Astrocyte (in vitro differentiated cells and primary cell): Measurements from ENCODE around the gene BEST4.

Experiments
- EZH2 ChIP-seq: IDR thresholded peaks from 2 replicates; pipeline ENCODE4 v1.6.1; 2012; ENCODE audit warnings: mild to moderate bottlenecking, low read length, inconsistent platforms; ENCODE audit not compliant: insufficient read depth
- TF ChIP-seq, protein P1 (sequence below): IDR thresholded peaks from 2 replicates; pipeline ENCODE4 v1.5.1; 2011; ENCODE audit warnings: low read depth, mild to moderate bottlenecking, inconsistent platforms, low read length, moderate library complexity; ENCODE audit not compliant: insufficient read depth

DNA sequence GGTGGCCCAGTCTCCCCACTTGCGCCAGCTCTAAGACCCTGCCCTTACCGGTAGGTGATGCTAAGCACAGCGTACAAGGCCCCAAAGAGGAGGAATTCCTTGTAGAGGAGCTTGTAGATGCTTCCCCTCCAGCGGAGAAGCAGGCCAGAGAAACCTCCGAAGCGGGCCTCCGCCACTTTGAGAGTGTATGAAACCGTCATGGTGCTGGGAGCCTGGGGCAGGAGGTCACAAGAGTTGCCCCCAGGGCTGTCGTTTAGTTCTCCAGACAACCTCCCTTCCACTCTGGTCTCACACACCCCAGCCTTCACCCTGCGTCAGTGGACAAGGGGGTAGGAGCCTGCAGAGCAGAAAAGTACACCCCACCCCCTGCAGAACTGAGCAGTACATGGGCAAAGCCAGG lies 464 bp downstream of the BEST4 start:
- TF ChIP-seq, protein P1, sequence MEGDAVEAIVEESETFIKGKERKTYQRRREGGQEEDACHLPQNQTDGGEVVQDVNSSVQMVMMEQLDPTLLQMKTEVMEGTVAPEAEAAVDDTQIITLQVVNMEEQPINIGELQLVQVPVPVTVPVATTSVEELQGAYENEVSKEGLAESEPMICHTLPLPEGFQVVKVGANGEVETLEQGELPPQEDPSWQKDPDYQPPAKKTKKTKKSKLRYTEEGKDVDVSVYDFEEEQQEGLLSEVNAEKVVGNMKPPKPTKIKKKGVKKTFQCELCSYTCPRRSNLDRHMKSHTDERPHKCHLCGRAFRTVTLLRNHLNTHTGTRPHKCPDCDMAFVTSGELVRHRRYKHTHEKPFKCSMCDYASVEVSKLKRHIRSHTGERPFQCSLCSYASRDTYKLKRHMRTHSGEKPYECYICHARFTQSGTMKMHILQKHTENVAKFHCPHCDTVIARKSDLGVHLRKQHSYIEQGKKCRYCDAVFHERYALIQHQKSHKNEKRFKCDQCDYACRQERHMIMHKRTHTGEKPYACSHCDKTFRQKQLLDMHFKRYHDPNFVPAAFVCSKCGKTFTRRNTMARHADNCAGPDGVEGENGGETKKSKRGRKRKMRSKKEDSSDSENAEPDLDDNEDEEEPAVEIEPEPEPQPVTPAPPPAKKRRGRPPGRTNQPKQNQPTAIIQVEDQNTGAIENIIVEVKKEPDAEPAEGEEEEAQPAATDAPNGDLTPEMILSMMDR = no peak
- TF ChIP-seq EZH2 = no peak
